ENCODE measurements around the gene SCYGR1.

GRCh38 chr2:227402959-227403358 lies 15.2 kb upstream of the SCYGR1 start:
- TF ChIP-seq CTCF (IDR thresholded peaks at IDR 0.05; ENCODE audit: low read length) (no peak), EZH2 (IDR thresholded peaks at IDR 0.05; ENCODE audit: borderline replicate concordance, low read length) (no peak)

Data from OCI-LY1 (cell line).